GM19023 (cell line): ENCODE results near the gene CEACAM18.
"Not testable (repeated sequence)": the region's sequence is repeated elsewhere in the genome, so short reads cannot be mapped to it uniquely, and the experiment has no call there.

ENCODE experiments used
- ATAC-seq: cut with Tn5 transposase; IDR thresholded peaks from one replicate; pipeline ENCODE4 v1.9.1; 2021; ENCODE audit warnings: mild to moderate bottlenecking, moderate library complexity; ENCODE audit not compliant: unreplicated experiment

Gene CEACAM18

DNA sequence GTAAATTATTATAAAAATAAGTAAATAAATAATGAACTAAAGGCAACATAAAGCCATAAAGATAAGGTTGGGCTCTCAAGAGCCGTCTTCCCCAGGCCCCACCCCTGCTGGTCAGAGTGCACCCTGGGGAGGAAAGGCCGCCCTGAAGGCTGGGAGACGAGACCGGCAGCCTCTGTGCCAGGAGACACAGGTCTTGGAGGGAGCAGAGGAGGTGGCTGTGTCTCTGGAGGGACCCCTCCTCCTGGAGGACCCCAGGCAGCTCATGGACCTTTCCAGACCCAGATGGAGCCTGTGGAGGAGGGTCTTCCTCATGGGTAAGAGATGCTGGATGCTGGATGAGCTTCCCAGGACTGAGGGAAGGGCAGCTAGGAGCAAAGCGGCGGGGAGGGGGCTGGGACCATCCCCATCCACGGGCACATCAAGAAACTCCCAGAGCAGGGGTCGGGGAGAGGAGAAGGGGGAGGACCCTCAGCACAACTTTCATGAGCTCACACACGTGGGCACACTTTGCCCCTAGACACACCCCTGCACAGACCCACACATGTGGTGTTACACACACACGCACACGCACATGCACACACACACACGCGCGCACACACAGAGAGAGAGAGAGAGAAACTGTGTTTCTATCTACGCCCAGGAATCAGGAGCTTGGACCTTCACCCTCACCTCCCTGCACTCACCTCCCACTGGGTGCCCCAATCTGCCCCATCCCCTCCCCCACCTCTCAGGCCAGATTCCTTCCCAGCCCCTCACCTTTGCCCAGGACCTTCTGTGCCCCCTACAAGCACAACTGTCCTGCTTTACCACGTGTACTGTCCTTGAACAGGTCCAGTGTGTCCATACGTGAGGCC is at the start of gene CEACAM18:
TSS of gene CEACAM18 (plus strand) at position 159 of the 854 bp plus-strand sequence.
- ATAC-seq, result no peak

DNA sequence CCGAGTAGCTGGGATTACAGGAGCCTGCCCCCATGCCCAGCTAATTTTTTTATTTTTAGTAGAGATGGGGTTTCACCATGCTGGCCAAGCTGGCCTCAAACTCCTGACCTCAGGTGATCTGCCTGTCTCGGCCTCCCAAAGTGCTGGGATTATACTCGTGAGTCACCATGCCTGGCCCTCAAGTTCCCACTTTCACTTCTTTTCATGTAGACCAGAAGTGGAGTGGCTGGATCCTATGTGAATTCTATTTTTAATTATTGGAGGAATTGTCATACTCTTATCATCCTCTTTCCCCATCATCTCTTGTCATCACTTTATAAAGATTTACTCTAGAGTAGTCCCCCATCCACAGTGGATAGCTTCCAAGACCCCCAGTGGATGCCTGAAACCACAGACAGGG is 48.1 kb upstream of the CEACAM18 start:
- no peak for ATAC-seq

DNA sequence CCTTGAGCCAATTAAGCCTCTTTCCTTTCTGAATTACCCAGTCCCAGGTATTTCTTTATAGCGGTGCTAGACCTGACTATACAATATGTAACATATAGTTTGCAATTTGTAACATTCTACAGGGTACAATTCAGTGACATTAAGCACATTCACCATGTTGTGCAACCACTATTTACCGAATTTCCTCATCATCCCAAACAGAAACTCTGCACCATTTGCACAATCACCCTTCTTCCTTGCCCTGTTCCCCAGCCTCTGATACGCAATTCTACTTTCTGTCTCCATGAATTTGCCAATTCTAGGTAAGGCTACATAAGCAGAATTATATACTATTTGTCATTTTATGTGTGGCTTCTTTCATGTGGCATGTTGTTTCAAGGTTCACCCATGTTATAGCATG is 47.2 kb upstream of the CEACAM18 start:
- ATAC-seq, result no peak

DNA sequence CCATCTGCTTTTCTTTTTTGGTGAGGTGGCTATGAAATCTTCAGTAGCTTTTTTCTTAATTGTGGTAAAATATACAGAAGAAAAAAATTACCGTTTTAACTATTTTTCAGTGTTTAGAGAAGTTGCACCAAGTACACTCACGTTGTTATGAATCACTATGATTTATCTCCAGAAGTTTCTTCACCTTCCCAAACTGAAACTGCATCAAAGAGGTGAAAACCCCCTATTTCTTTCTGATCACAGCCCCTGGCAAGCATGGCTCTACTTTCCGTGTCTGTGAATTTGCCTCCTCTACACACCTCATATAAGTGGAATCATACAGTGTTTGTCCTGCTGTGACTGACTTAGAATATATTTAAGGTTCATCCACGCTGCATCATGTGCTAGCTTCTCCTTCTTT is 45.3 kb upstream of the CEACAM18 start:
- no peak for ATAC-seq

GRCh38 chr19:51434456-51434855 is 43.9 kb upstream of the CEACAM18 start:
- ATAC-seq, result no peak

GRCh38 chr19:51439021-51439465 is 39.3 kb upstream of the CEACAM18 start:
- no peak for ATAC-seq

- no peak for ATAC-seq
These were observed 38.3 kb upstream of the CEACAM18 start for GRCh38 chr19:51440052-51440451.

GRCh38 chr19:51440846-51441409 is 37.4 kb upstream of the CEACAM18 start:
- ATAC-seq, result no peak

GRCh38 chr19:51441410-51442390 is 36.6 kb upstream of the CEACAM18 start:
- ATAC-seq, result peak; percentile 93

GRCh38 chr19:51447510-51447909 is 30.8 kb upstream of the CEACAM18 start:
- ATAC-seq, result not testable (repeated sequence)

- no peak for ATAC-seq
These were observed 30.3 kb upstream of the CEACAM18 start for GRCh38 chr19:51448011-51448410.

DNA sequence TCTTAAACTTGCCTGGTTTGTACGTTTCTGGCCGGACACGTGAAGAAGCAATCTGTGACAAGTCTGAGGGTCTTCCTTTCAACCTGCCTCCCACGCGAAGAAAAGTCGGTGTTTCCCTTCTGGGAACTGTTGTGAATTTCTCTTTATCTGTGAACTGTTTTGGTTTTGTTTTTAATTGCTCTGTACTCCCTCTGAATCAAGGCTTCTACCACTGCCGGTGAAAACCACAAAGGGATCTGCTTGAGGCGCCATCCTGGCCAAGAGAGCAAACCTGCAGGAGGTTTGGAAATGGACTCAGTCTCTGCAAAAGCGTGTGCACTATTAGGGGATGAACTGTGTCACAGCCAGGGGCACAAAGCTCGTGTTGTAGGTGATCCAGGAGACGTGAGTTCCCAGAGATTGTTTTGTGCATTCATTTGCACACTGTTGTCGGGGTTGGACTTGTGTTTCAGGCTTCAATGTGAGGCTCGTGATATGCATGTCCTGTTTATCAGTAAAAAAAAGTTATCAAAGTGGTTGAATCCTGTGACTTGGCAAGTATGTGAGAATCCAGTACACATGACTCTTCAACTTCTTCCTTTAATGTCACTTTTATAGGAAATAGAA is 29.8 kb upstream of the CEACAM18 start:
- ATAC-seq, result no peak

GRCh38 chr19:51450730-51451307 is 27.5 kb upstream of the CEACAM18 start:
- no peak for ATAC-seq

- ATAC-seq, result no peak
These were observed 21.6 kb upstream of the CEACAM18 start for GRCh38 chr19:51456541-51457290.

- ATAC-seq, result no peak
These were observed 20.9 kb upstream of the CEACAM18 start for GRCh38 chr19:51457351-51458013.

DNA sequence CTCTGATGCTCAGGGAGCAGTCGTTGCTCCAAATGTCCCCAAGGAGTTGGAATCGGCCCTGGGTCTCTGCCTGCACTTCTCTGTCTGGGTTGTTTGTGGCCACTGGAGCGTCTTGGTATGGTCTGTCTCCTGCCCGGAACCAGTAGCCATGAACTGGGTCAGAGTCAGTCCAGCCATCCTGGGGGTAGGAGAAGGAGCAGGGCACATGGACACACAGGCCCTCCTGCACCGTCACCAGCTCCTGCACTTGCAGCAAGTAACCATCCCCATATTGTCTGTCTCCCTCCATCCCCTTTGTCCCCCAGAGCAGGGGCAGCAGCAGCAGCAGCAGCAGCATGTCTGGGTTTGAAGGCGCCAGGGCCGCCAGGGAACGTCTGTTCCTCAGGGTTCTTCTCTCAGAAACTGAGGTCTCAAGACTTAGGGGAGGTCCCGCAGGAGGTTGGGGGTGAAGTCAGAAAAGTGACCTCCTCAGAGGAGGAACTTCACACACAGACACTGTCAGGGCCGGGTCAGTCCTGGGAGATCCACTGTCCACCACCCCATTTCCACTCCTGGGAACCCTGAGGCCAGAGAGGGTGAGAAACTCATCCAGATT is 20.2 kb upstream of the CEACAM18 start, which contains the start of gene SIGLEC8:
TSS of gene SIGLEC8 (minus strand) at position 404 of the 595 bp plus-strand sequence. CDS start at position 337, 67 bp downstream.
- ATAC-seq, result no peak

- ATAC-seq, result no peak
These were observed 19.3 kb upstream of the CEACAM18 start for GRCh38 chr19:51458899-51459505.
